ENCODE measurements around the gene HTRA3. TPM values are rescaled to one million over a fixed set of nuclear protein-coding genes. Genes with fewer than 3 reads are reported as not detected.

HTRA3 gene
- polyA plus RNA-seq, 1 donor: 46.2 TPM

DNA sequence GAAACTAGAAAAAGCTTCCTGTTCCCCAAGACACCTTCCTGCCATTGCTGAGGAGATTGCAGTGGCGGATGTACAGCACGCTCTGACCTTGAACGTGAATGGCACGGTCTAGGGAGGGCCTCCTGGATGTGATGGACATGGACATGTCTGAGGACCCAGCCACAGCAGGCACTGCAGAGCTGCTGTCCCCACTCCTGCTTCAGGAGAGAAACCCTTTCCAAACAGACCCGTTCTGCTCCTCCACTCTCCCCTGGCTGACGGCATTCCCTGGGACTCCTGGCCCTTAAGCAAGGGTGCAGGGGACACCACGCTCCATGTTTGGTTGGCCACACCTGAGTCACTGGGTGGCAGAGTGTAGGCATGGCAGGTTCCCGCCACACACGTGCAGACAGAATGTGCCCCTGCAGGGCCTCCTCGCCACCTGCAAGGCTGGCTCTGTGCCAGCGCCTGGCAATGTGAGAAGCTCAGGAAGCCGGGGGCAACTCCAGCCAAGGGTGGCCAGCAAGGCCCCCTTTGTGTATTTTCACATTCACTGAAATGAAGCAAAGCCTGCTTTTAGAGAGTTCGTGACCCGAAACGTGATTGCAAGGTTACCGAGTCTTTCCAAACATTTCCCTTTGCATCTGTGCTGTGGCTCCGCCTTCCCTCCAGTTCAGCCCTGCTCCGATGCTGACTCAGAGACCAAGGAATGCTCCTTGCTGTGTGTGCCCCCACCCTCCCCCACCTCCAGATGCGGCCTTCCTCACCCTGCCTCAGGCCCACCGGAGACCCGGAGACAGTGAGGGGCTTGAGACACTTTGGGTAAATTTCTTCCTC is 46.1 kb downstream of the HTRA3 start:
- peak; percentile 68 for DNase-seq

DNA sequence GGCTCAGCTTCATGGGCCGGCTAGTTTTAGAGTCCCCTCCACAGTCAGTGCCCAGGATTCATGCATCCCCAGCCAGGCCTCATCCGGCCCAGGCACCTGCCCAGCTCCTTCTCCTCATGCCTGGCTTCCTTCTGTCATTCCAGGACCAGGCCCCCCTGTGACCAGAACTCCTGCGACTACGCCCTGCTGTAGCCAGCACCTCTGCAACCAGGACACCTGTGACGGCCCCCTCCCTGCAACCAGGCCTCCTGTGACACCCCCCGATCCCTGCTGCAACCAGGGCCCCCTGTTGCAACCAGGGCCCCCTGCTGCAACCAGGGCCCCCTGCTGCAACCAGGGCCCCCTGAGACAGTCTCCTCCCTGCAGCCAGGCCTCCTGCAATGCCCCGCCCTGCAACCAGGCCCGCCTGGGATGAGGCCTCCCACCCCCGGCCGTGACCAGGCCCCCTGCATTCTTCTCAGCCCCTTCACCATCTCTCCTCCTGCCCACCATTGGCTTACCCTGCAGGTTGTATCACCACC is 46.8 kb downstream of the HTRA3 start:
- DNase-seq: no peak

DNA sequence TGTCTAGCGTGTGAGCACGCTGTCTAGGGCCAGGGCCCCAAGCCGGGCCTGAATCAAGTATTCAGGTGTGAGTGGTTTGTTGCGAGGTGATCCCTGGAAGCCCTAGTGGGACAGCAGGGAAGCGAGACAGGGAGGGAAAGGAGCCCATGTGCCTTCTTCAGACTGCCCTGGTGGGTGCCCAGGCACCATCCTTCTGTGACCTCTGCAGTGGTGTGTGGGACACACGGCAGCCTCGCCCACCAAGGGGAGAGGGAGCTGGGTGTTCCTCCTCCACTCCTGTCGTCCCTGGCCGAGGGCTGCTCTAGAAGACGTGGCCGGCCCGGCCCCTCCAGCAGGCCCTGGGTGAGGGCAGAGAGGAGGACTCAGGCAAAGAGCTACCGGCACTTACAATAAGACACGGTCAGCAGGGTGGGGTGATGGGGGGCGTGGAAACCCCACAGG is 47.4 kb downstream of the HTRA3 start:
- DNase-seq: no peak

DNA sequence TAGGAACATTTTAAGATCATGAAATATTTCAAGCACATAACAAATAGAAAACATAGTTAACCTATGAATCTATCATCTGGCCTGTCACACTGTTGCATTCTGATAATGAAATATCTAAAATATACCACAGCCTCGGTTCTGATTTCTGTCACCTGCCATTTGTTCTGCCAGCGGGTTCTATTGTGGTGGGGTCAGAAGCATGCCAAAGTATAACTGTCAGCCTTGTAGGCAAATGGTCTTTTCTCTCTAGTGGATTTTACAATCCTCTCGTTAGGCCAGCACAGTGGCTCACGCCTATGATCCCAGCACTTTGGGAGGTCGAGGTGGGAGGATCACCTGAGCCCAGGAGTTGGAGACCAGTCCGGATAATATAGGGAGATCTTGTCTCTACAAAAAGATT is 47.9 kb downstream of the HTRA3 start:
- no peak for DNase-seq

DNA sequence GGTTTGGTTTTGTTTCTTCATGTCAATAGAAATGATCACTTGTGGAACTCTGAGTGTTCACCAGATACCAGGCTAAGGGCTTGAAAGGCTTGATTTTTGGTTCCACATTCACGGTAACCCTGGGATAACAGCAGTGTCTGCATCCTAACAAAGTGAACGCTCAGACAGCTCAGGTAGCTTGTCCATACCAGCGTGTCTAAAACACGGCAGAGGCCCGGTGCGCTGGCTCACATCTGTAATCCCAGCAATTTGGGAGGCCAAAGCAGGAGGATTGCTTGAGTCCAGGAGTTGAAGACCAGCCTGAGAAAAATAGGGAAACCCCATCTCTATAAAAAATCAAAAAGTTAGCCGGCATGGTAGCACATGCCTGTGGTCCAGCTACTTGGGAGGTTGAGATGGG is 49.0 kb downstream of the HTRA3 start:
- no peak for DNase-seq

DNA sequence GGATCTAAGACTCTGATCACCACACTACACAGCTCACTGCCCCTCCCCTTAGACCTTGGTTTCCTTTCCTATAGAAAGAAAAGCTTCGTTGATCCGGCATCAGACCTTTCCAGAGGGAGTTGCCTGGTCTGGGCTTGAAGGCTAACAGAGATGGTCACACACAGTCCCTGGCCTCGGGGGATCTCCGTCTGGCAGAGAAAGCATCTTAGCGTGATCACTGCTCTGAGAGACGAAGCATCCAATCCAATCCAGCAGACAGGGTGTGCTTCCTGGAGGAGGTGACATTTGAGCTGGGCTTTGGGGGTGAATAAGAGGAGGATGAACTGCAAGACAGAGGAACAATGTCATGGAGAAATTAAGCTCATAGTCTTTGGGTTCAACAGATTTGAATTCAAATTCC is 49.5 kb downstream of the HTRA3 start:
- DNase-seq: no peak

DNA sequence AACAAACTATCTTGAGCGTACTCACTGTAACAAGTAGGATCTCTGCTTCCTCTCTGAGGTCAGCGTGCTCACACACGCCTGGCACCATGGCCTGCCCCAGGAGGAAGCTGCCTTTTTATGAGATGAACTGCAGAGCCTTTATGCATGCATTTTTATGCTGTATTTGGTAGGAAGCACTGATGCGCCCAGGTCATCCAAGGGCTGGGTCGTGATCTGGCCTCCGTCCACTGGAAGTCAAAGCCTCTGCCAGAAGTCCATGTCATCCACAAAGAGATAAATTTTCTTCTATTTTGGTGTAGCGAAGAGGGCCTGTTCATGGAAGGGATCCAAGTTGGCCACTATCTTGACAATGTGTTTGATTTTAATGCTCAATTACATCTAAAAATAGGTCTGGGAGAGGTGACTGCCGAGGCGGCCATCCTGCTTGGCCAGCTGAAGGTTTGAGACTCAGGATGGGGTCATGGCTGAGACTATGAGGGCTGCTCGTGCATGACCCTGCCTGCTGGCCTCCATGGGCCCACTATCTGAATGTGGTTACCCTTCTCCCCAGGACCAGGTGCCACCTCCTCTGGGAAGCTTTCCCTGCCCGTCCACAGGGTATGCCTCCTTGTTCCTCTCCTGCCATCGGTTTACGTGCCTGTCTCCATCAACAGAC is 50.3 kb downstream of the HTRA3 start:
- DNase-seq: peak; percentile 67

DNA sequence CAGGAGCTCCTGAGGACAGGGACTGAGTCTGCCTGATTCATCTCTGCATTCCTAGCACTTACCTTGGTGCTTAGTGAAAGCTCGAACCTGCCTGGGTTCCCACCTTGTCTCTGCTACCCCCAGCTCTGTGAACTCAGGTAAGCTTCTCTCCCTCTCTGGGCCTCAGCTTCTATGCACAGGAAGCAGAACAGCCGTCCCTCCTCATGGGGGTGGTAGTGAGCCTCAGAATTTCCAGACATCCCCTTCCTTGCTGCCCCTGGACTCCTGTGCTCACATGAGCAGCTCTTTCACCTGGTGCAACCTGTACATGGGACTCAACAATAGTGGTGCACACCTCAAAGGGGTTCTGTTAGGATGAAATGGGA is 50.8 kb downstream of the HTRA3 start:
- DNase-seq: no peak

DNA sequence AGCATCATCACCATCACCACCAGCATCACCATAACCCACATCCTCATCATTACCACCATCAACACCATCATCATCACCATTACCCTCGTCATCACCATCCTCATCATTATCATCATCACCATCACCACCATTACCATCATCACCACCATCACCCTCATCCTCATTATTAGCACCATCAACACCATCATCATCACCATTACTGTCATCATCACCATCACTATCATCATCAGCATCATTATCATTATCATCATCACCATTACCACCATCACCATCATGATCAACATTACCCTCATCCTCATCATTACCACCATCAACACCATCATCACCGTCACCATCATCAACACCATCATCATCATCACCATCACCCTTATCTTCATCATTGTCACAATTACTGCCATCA is 51.7 kb downstream of the HTRA3 start:
- DNase-seq: no peak

DNA sequence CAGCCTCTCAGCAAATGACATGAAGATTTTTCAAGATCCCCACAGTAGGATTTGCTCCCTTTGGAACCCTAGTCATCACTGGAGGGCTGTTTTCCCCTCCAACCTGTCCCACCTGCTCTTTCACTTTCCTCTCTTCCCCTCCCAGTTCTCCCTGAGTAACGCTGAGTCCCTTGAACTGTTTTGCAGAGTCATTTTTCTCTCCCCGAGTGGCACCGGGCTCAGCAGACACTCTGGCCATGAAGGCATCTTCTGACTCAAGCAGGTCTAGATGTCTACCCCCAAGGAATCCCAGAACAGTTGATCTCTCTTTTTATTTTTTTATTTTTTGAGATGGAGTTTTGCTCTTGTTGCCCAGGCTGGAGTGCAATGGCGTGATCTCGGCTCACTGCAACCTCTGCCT is 52.2 kb downstream of the HTRA3 start:
- DNase-seq: no peak

DNA sequence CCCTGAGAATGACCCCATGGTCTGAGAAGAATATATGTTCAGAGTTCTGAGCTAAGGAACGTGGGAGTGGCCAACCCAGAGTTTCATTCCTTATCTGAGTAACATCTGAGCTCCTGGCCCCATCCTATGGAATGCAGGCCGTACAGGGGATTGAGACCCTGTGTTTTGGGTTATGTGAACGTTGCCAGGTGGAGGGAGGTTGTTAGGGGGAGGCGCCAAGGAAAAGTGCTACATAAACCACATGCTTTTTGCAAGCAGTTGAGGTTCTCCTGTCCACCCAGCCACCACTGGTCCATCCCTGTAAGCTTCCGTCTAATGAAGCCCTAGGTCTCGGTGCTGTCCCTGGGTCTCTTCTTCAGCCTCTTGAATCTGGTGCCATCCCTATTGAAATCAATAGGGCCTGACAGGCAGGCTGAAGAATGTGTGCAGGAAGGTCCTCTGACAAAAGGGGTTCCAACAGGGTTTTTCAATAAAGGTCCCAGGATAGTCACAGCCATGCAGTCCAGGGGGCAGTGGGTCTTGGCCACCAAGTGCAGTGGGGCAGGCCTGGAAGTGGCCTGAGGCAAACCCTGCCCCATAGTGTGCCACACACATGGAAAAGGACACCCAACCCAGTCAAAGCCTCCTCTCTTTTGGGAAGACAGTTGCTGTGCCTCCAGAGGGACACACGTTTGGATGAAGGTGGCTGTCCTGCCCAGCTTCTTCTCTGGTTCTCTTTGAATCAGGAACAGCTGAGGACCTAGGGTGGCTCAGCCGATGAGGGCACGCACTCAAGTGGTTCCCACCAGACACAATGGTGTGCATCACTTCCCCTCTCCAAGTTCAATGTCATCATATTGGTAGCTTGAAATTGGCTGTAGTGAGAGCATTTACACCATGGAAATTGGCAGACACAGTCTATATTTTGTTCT is 53.5 kb downstream of the HTRA3 start:
- no peak for DNase-seq

DNA sequence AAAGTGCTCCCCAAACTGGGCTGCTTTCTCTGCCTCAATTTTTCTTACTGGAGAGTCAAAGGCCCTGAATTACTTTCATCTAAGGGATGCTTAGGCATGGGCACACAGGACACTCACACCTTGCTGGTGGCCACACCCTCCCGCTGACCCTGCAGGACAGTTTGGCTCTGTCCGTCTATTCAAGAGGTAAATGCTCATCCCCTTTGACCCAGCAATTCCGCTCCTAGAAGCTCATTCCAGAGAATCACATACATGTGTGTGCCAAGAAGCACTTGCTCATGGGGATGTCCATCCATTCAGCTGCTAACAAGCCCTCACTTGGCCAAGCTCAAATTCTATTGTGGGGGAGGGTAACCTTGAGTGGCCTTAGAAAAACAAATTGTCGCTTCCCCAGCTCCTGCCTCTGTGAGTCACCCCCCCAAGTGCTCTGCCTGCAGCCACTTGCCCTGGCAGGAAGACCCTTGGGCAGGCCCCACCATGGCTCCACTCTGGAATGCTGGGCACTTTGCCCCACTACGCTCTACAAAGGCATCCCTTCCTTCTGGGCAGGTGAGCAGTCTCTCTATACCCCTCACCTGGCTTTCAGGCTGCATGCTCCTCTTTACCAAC is 54.5 kb downstream of the HTRA3 start:
- no peak for DNase-seq

DNA sequence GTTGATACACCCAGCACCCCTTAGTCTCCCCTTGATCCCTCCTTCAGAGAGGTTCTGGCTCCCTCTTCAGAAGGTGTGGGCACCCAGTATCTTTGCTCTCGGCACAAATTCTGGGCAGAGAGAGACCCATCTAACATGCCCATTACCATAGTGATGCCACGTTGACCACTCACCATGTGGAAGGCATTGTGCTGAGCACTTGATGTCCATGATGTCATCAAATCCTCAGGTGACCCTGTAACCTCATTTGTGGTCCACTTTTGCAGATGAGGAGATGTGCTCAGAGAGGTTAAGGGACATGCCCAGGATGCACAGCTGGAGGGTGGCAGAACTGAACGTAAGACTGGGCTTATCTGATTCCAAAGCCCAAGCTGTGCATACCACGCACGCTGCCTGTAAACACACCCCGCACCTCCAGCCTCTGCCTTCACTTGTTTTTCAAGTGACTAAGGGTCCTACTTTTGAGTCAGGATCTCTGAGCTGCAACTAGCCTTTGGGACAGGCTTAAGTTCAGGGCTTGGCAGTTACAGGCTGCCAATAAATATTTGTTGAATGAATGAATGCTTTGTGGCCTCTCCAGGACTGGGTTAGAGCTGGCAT is 55.2 kb downstream of the HTRA3 start:
- DNase-seq: no peak

DNA sequence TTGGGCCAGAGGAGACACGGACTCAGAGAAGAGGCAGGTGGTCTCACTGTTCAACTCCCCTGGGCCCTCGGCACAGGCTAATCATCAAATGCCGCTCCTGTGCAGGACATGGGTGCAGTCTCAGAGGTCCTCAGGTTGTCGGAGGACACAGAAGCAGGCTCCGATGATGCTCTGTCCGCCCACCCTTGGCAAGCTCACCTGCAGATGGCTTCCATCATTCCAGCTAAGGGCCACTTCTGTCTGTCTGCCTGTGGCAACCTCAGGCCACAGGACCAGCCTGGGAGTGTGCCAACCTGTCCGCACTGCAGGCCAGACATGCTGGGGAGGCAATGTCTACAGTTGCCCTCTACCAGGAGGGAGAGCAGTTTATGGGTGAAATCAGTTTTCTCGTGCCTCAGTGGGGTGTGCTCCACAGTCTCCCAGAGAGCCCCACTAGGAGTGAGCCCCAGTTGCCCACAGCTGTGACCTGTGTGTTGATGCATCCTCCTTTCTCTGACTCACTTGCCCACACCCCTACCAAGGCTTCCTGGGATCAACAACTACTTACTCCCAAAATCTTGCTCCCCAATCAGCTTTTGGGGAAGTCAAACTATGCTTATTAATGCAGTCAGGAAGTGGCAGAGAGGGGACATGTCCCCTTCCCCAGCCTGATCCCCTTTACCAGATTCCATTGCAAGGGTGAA is 55.9 kb downstream of the HTRA3 start:
- no peak for DNase-seq

DNA sequence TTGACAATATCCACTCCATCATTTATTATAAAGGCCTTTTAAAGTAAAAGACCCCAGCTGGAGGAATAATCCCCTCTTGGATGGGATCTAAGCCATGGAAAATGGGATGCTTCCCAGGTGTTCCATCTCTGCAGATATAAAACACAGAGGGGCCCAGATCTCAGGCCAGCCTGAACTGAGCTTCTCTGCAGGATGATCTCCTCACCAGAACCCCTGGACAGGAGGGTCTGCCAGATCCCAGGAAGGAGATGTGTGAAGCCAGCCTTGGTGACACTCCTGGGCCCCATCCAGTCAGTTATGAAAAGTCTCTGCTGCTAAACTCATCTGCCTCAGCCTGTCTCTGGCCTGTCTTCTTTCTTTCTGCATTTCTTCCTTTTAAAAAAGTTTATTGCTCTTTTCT is 56.7 kb downstream of the HTRA3 start:
- peak; percentile 85 for DNase-seq

DNA sequence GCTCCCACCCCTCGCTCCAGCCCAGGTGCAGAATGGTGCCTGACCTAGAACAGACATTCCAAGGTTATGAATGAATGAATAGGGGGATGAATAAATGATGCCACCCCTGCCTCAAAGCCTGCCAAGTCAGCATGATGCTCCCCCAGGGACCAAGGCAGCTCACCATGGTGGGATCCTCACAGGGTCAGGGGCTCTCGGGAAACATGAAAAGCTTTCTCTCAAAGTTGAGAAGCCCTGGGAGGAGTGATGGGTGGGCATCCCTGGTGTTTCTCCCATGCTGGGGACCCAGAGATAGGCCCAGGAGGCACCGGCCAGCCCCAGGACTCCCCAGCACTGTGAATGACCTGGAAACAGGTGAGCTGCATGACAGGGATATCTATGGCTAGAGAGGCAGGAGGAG is 58.9 kb downstream of the HTRA3 start:
- no peak for DNase-seq

DNA sequence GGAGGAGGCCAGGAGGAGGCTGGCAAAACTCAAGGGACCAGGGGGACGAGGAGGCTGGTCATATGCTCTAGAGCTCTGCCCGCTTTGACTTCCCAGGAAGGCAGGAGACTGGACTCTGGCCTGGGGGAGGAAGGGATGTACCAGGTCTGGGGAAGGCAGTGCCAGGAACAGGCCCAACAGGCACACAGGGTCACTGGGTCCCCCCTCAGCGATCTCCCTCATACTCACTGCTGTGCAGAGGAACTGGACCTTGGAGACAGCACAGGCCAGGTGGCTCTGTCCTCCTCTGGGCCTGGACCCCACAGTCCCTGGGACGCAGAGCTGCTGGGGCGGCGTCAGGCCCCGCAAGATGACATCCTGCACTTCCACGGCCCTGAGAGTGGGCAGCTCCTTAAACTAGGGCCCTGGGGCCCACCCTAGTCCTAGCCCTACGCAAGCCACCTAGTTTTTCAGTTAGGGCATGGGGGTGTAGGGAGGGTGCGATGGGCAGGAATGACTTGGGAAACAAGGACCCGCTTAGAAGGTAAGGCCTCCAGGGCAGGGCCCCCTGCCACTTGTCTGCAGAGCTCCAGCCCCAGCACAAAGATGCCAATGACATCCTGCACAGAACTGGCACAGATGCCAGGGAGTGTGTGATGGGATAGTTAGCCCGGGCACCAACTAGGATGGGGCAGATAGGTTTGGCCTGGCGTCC is 59.5 kb downstream of the HTRA3 start:
- no peak for DNase-seq

DNA sequence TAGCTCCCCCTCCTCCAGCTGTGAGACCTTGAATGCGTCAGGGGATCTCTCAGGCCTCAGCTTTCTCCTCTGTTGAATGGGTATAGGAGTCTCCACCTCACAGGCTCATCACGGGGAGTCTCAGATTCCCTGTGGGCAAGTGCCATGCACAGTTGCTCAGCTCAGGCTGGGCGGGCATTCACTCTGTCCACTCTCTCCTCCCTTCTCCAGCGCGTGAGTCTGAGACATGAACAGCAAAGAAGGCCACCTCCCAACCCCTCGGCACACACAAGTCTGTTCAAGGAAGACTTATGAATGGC is 60.0 kb downstream of the HTRA3 start:
- DNase-seq: no peak

DNA sequence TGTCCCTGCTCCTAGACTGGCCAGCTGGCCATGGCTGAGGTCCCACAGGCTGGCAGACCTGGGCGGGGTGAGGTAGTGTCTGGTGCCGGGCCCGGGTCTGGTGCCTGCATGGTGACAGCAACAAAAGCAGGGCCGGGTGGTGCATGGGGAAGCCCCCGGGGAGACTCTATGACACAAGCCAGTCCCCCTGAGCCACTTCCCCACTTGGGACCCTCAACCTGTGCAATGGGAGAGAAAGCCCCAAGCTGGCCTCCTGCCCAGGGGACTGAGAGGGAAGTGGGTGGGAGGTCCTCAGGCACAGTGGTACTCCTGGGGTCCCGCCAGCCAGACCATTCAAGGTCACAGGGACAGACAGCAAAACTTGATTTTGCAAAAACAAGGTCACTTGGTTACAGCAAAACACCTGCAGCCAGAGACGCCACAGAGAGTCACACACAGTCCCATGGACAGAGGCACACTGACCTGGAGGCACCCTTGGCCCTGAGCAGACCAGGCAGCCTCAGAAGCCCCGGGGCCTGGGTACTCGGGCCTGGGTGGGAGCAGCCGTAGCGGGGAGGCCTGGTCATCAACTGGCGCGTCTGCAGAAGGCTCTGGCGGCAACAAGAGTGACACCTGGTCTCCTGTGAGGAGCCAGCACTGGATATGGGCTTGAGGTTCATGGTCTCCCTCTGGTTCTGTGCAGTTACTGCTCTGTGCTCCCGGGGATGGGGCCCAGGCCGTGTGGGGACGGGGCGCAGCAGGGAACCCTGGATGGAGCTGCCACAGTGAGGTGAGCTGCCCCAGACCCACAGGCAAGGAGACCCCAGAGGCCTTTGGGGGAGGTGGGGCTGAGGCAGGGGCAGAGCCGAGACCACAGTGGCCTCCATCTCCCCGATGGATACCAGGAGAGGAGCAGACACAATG is 60.6 kb downstream of the HTRA3 start:
- no peak for DNase-seq

Data from hindlimb muscle (tissue), 1 donor.